MG63 (cell line): ENCODE data around the gene ARHGEF12. TPM values are rescaled to one million over a fixed set of nuclear protein-coding genes. Genes with fewer than 3 reads are reported as not detected.

Experiments used
- DNase-seq: peaks from one replicate; pipeline ENCODE4 v3.0.0-alpha.2; 2020
- H3K27me3 ChIP-seq: fragments of 250-450 bp; sonication (Bioruptor Pico); 2 replicates; pipeline ENCODE4 v1.5.1; 2020; ENCODE audit warnings: mild to moderate bottlenecking, moderate library complexity
- H3K36me3 ChIP-seq: fragments of 250-450 bp; sonication (Bioruptor Pico); 2 replicates; pipeline ENCODE4 v1.5.1; 2020; ENCODE audit warnings: mild to moderate bottlenecking, moderate library complexity
- H3K4me3 ChIP-seq: fragments of 250-450 bp; sonication (Bioruptor Pico); 2 replicates; pipeline ENCODE4 v1.5.1; 2020; ENCODE audit warnings: mild to moderate bottlenecking, moderate library complexity
- H3K9me3 ChIP-seq: fragments of 250-450 bp; sonication (Bioruptor Pico); 2 replicates; pipeline ENCODE4 v1.5.1; 2020; ENCODE audit warnings: mild to moderate bottlenecking, moderate library complexity
- total RNA-seq: library from RNA; depleted of rRNA; stranded (reverse); fragments of >200 nt; shearing (Covaris generic); gene quantifications from 2 replicates; pipeline ENCODE4 v1.2.3, GENCODE V29; 2014; ENCODE audit warnings: low replicate concordance; rRNA removed

The ARHGEF12 gene
- total RNA-seq, 1 experiment from 2014 or later, result 28.1 TPM

GRCh38 chr11:120536797-120537169, 200.6 kb downstream of the ARHGEF12 start:
- Histone ChIP-seq H3K27me3 (no peaks in the 10 kb centered on the region), H3K9me3 (no peaks in the 10 kb centered on the region), H3K4me3 (no peak overlapping the region), H3K36me3 (no peaks in the 10 kb centered on the region)
- DNase-seq, result no peak

- no peaks in the 10 kb centered on the region for H3K36me3 ChIP-seq
- no peak for DNase-seq
- H3K4me3 ChIP-seq, result no peak overlapping the region
- H3K9me3 ChIP-seq, result no peaks in the 10 kb centered on the region
- H3K27me3 ChIP-seq, result no peaks in the 10 kb centered on the region
Observed at GRCh38 chr11:120537996-120538395, 201.8 kb downstream of the ARHGEF12 start.

- no peak for DNase-seq
- Histone ChIP-seq H3K9me3 (no peaks in the 10 kb centered on the region), H3K36me3 (no peaks in the 10 kb centered on the region), H3K27me3 (no peaks in the 10 kb centered on the region), H3K4me3 (no peak overlapping the region)
Observed at GRCh38 chr11:120538707-120539106, 202.5 kb downstream of the ARHGEF12 start.

Other genes with a start within 250 kb of the ARHGEF12 start
- gene TRIM29, start 198.3 kb upstream of the ARHGEF12 start, total RNA-seq, result not detected in 2 replicates
- gene OAF, start 125.4 kb upstream of the ARHGEF12 start, total RNA-seq, result 13.5 and 35.9 TPM in 2 replicates
- not detected in 2 replicates for gene POU2F3, start 96.3 kb upstream of the ARHGEF12 start, total RNA-seq
- 7.3 and 8.1 TPM in 2 replicates for gene TLCD5, start 11.1 kb upstream of the ARHGEF12 start, total RNA-seq
- gene GRIK4, start 175.3 kb downstream of the ARHGEF12 start, total RNA-seq, result not detected in 2 replicates